ENCODE measurements around the gene C10orf143. TPM values are rescaled to one million over a fixed set of nuclear protein-coding genes. Genes with fewer than 3 reads are reported as not detected.
"Not testable (repeated sequence)": the region's sequence is repeated elsewhere in the genome, so short reads cannot be mapped to it uniquely, and the experiment has no call there.

The C10orf143 gene
- total and polyA plus RNA-seq, 7 donors, result 1.4 to 9.6 (median 6.8) TPM

- no peaks in the 10 kb centered on the region for H3K36me3 ChIP-seq
- H3K27ac ChIP-seq, result no peak overlapping the region
- H3K4me3 ChIP-seq, result no peak overlapping the region
- peaks cover 0 to 3% (median 0%) of the 10 kb centered on the region in 4 donors for H3K4me1 ChIP-seq
- 31 to 43% methylated on average over 27 of the region's 27 CpGs for WGBS, 2 donors
- no peak for DNase-seq
- TF ChIP-seq POLR2A (IDR thresholded peaks at IDR 0.05) (no peak), CTCF (IDR thresholded peaks at IDR 0.05) (no peak)
- no peaks in the 10 kb centered on the region for H3K9me3 ChIP-seq
- peaks cover 0 to 8% (median 0%) of the 10 kb centered on the region in 3 donors for H3K27me3 ChIP-seq
- intact Hi-C loops (cut with DNase I), result no loop called here
Observed at GRCh38 chr10:130128922-130129321, 18.3 kb upstream of the C10orf143 start.

GRCh38 chr10:130128062-130128781 is 17.6 kb upstream of the C10orf143 start:
- WGBS, 2 donors, result 47 to 48% methylated on average over 3 of the region's 3 CpGs
- Histone ChIP-seq H3K9me3 (no peaks in the 10 kb centered on the region), H3K27ac (no peak overlapping the region), H3K4me3 (no peak overlapping the region), H3K4me1 (peaks cover 0 to 3% (median 0%) of the 10 kb centered on the region in 4 donors), H3K27me3 (peaks cover 0 to 8% (median 0%) of the 10 kb centered on the region in 3 donors), H3K36me3 (no peaks in the 10 kb centered on the region)
- no peak for DNase-seq
- no peak for TF ChIP-seq POLR2A (IDR thresholded peaks at IDR 0.05)
- no peak for TF ChIP-seq POLR2AphosphoS5 (IDR thresholded peaks at IDR 0.05)
- TF ChIP-seq EP300 (IDR thresholded peaks at IDR 0.05), result no peak
- TF ChIP-seq CTCF (IDR thresholded peaks at IDR 0.05), result peak in 1 of 4 experiments; percentile 15
- intact Hi-C loops (cut with DNase I), result no loop called here

- Histone ChIP-seq H3K4me3 (no peak overlapping the region), H3K9me3 (no peaks in the 10 kb centered on the region), H3K36me3 (no peaks in the 10 kb centered on the region), H3K27ac (no peak overlapping the region), H3K4me1 (peaks cover 0 to 3% (median 0%) of the 10 kb centered on the region in 4 donors), H3K27me3 (peaks cover 0 to 8% (median 0%) of the 10 kb centered on the region in 3 donors)
- DNase-seq, result no peak
- TF ChIP-seq POLR2AphosphoS5 (IDR thresholded peaks at IDR 0.05) (no peak), CTCF (IDR thresholded peaks at IDR 0.05) (peak in 3 of 4 experiments; percentile 60 to 80 (median 65)), POLR2A (IDR thresholded peaks at IDR 0.05) (no peak), EP300 (IDR thresholded peaks at IDR 0.05) (no peak)
- whole genome bisulfite sequencing, 2 donors, result 11 to 14% methylated on average over 10 of the region's 10 CpGs
- intact Hi-C loops (cut with DNase I), result no loop called here
Observed at GRCh38 chr10:130127364-130128061, 16.9 kb upstream of the C10orf143 start.

GRCh38 chr10:130121486-130122079 is 11.0 kb upstream of the C10orf143 start:
- Histone ChIP-seq H3K27me3 (no peaks in the 10 kb centered on the region), H3K36me3 (no peaks in the 10 kb centered on the region), H3K4me1 (no peaks in the 10 kb centered on the region), H3K27ac (no peak overlapping the region), H3K4me3 (no peak overlapping the region), H3K9me3 (no peaks in the 10 kb centered on the region)
- intact Hi-C loops (cut with DNase I), result no loop called here
- 39 to 73% methylated on average over 13 of the region's 13 CpGs for WGBS, 2 donors
- TF ChIP-seq CTCF (IDR thresholded peaks at IDR 0.05) (no peak), POLR2A (IDR thresholded peaks at IDR 0.05) (no peak), EP300 (IDR thresholded peaks at IDR 0.05) (no peak), POLR2AphosphoS5 (IDR thresholded peaks at IDR 0.05) (no peak)
- no peak for DNase-seq

- H3K36me3 ChIP-seq; H3K27ac ChIP-seq; DNase-seq; H3K4me3 ChIP-seq; H3K27me3 ChIP-seq; H3K9me3 ChIP-seq; H3K4me1 ChIP-seq; intact Hi-C loops (cut with DNase I): not testable (repeated sequence)
- 74 to 92% methylated on average over 6 of the region's 6 CpGs for WGBS, 2 donors
Observed at GRCh38 chr10:130117535-130117934, 6.9 kb upstream of the C10orf143 start.

GRCh38 chr10:130116942-130117341 is 6.3 kb upstream of the C10orf143 start:
- WGBS, 2 donors, result 94 to 97% methylated on average over 4 of the region's 4 CpGs
- H3K4me1 ChIP-seq, result peaks cover 0 to 14% (median 5%) of the 10 kb centered on the region in 4 donors
- H3K36me3 ChIP-seq; H3K27ac ChIP-seq; intact Hi-C loops (cut with DNase I); H3K27me3 ChIP-seq; H3K4me3 ChIP-seq; DNase-seq; H3K9me3 ChIP-seq: not testable (repeated sequence)
